ENCODE data around the gene UBN2.

DNA sequence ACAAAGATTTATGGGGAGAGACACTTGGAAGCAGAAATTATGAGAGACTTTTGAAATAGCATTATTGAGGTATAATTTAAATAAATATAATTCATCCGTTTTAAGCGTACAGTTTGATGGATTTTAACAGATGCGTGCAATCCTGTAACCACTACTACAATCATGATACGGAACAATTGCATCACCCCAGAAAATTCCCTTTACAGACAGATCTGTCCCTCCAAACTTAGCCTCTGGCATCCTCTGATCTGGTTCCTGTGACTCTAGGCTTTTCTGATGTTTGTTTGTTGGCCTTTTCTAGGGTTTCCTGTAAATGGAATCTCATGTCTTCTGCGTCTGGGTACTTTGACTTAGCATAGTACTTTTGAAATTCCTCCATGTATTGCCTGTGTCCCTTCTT, 15.5 kb downstream of the UBN2 start:
- TF ChIP-seq, protein P1, sequence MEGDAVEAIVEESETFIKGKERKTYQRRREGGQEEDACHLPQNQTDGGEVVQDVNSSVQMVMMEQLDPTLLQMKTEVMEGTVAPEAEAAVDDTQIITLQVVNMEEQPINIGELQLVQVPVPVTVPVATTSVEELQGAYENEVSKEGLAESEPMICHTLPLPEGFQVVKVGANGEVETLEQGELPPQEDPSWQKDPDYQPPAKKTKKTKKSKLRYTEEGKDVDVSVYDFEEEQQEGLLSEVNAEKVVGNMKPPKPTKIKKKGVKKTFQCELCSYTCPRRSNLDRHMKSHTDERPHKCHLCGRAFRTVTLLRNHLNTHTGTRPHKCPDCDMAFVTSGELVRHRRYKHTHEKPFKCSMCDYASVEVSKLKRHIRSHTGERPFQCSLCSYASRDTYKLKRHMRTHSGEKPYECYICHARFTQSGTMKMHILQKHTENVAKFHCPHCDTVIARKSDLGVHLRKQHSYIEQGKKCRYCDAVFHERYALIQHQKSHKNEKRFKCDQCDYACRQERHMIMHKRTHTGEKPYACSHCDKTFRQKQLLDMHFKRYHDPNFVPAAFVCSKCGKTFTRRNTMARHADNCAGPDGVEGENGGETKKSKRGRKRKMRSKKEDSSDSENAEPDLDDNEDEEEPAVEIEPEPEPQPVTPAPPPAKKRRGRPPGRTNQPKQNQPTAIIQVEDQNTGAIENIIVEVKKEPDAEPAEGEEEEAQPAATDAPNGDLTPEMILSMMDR (conservative IDR thresholded peaks at IDR 0.05; ENCODE audit: low read length): no peak
- TF ChIP-seq EZH2phosphoT487 (IDR thresholded peaks at IDR 0.05; ENCODE audit: borderline replicate concordance, low read depth, low read length): no peak
